ENCODE measurements around the gene MYOG.

Gene MYOG

GRCh38 chr1:203085528-203086406 lies at the start of gene MYOG:
Gene MYOG, minus strand, starts transcription at chr1:203086012. Its CDS starts 51 bp downstream, at chr1:203085961.
- no peak for DNase-seq

GRCh38 chr1:203133970-203134725 lies 48.3 kb upstream of the MYOG start:
- DNase-seq, result no peak

GRCh38 chr1:203131548-203132200 lies 45.9 kb upstream of the MYOG start:
- no peak for DNase-seq

GRCh38 chr1:203130358-203130985 lies 44.7 kb upstream of the MYOG start:
- no peak for DNase-seq

- no peak for DNase-seq
Observed at GRCh38 chr1:203129501-203130231, 43.9 kb upstream of the MYOG start.

- no peak for DNase-seq
Observed at GRCh38 chr1:203128716-203129500, 43.1 kb upstream of the MYOG start.

GRCh38 chr1:203128431-203128715 lies 42.6 kb upstream of the MYOG start:
- DNase-seq, result no peak

- DNase-seq, result no peak
Observed at GRCh38 chr1:203127666-203128430, 42.0 kb upstream of the MYOG start, which contains the start of gene ADORA1. Gene ADORA1, plus strand, starts transcription at chr1:203127726. Its CDS starts 1,116 bp downstream, at chr1:203128842.

- DNase-seq, result no peak
Observed at GRCh38 chr1:203126866-203127665, 41.3 kb upstream of the MYOG start.

GRCh38 chr1:203126151-203126865 lies 40.5 kb upstream of the MYOG start:
- DNase-seq, result no peak

GRCh38 chr1:203124546-203125317 lies 38.9 kb upstream of the MYOG start:
- no peak for DNase-seq

- no peak for DNase-seq
Observed at GRCh38 chr1:203124011-203124410, 38.2 kb upstream of the MYOG start.

GRCh38 chr1:203122159-203122558 lies 36.3 kb upstream of the MYOG start:
- DNase-seq, result no peak

- no peak for DNase-seq
Observed at GRCh38 chr1:203121186-203122015, 35.6 kb upstream of the MYOG start.

- DNase-seq, result no peak
Observed at GRCh38 chr1:203120325-203121153, 34.7 kb upstream of the MYOG start.

All from stimulated activated CD4-positive, alpha-beta T cell treated with anti-CD3 and anti-CD28 coated beads, Interleukin-4, amount 100 ng/mL, for 1 hour (primary cell).